Measurements from ENCODE around the gene SYNDIG1.
"Not testable (repeated sequence)": the region's sequence is repeated elsewhere in the genome, so short reads cannot be mapped to it uniquely, and the experiment has no call there.

Gene SYNDIG1

DNA sequence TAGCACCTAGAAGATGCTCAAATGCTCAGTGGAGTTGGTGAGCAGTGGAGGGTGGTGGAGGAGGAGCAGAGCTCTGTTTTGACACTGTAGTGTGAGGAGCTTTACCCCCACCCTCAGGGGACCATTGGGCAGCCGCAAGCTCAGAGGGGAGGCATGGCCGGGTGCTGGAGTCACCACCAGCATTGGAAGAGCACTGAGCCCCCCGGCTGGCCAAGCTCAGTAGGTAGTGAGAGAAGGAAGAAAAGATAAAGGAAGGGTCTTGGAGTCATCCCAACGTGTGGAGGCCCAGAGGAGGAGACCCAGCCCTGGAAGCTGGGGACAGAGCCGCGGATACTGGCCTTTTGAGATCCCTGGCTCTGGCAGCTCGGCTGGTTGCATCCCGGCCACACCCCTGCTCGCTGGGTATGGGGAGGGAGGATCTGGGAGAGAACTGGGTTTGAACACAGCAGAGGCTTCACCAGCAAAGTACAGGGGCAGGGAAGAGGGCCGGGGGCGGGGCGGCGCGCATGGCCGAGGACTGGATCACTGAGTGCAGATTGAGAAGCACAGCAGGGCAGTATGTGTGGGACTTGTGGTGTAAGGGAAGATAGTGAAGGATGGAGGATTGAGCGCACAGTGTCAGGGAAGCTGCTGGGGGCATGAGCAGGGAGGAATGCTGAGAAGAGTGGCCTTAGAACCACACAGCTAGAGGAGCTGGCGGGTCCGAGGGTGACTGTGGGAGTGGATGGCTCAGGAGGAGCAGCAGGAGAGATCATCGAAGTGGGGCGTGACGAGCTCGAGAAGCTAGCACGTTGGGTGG is 24.4 kb downstream of the SYNDIG1 start:
- DNase-seq (ENCODE audit: low spot score) = no peak

DNA sequence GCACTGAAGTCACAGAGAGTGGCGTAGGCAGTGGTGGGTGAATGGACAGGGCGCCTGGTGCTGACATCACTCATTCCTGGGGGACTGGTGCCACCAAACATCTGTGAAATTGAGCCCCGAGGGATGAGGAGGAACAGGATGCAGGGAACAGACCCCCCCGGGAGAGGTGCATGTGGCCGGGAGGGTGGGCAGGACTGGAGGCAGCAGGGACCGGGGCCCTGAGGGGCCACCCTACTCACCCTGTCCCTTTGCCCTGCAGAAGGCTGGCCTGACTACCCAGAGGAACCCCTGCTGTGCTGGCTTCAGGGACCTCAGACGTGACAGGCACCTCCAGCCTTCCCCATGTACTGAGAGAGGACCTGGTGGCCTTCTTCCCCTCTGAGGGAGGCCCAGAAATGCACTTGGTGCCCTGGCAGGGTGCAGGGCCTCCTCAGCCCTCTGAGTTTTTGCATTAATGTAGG is 25.1 kb downstream of the SYNDIG1 start:
- no peak for DNase-seq (ENCODE audit: low spot score)

DNA sequence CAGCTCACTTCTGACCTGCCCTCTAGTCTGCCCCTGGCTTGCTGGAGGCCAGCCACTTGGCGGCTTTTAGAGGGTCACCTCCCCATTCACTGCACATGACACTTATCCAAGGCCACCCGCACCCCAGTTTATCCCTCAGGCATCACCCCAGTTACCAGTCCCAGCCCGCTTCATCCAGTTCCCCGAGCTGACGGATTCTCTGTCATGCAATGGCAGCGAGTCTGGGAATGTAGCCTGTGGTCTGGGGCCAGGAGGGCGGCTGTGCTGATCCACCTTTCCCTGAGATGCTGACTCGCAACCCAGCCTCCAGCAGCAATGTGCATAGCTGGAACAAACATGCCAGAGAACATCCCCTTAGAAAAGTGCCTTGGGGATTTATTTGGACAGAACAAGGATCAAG is 25.8 kb downstream of the SYNDIG1 start:
- DNase-seq (ENCODE audit: low spot score) = no peak

DNA sequence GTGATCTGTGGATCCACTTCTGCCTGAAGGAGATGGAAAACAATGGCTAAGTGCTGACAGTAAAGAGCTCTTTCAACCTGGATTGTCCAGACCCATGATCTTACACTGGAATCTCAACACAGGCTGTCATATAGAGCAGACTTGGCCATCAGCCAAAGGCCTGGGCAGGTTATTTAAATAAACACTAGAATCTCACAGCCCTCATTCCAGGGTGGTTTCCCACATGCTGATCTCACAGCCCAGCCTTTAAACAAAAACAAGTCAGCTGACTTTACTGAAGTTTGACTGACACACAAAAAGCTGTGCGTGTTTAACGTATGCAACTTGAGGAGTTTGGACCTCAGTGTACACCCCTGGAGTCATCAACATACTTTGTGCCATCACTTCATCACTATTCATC is 28.4 kb downstream of the SYNDIG1 start:
- no peak for DNase-seq (ENCODE audit: low spot score)

DNA sequence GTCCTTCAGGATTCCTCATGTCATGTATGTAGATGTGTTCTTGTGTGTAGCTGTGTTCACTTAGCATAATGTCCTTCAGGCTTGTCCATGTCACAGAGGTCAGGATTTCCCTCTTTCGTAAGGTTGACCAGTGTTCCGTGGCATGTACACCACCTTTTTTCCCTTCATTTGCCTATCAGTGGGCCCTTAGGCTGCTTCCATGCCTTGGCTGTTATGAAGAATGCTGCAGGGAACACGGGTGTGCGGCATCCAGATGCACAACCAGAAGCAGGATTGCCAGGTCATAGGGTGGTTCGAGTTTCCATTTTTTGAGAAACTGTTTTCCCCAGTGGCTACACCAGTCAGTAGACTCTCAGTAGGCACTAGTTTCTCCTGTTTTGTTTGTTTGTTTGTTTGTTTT is 29.2 kb downstream of the SYNDIG1 start:
- DNase-seq (ENCODE audit: low spot score) = no peak

DNA sequence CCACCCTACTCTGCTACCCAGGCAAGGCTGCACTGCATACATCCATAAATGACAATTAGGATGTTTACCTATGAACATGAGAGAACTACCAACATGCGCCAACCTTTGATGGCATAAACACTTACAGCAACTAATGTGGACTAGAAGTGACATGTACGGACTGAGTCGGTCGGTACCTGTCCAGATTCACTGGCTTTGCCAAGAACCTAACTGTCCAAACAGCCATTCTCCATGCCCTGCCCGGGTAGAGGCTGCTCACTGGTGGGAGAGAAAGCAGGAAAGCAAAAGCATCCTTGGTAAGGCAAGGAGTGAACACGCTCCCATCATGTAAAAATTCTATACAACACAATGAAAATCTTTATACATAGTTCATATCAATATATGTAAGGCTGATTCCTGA is 30.0 kb downstream of the SYNDIG1 start:
- DNase-seq (ENCODE audit: low spot score) = no peak

DNA sequence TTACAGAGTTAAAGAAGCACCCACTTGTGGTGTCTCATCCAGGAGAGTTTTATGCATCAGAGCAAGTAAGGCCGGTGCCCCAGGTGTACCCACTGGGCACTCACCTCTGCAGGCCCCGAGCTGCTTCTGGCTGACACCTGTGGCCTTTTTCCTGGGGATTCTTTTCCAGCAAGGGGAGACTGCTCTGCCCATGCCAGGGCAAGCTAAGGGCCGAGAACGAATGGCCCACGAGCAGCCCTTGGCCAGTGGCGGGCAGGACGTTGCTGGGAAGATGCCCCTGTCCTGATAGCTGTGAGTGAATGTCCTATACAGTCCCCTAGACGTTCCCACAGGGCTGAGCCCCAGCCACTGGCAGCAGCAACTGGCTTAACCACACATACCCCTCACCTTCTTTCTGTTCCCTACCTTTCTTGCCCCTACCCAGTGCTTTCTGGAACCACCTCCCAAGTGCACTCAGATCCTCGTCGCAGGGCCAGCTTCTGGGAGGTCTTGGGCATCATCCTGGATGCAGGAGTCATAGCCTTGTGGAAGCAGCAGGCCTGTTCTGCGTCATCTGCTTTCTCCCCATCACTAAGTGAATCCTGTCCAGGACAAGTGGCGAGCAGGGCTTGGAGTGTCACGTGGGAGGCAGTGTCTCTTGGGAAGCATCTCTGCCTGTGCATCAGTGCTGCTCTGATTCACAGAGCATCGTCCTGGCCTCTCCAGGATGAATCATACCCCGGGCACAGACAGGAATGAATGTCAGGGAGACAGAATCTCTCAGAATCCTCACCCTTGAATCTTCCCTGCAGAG is 32.5 kb downstream of the SYNDIG1 start:
- DNase-seq (ENCODE audit: low spot score) = no peak

DNA sequence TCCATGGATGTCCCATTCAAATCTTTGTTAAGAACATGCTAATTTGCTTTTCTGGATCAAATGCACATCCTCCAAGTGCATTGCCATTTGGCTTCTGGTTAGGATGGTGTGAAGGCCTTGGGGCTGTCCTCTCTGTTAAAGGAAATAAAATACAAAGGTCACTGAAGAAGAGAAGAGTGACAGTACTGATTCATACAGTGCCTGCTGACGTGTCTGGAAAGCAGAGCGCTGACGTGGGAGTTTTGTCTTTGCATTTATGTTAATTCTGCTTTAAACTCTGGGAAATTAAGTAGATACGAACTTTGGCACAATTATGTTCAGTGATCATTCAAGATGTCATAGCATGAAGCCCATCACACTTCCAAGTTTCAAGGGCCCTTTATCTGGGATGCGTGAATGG is 33.2 kb downstream of the SYNDIG1 start:
- no peak for DNase-seq (ENCODE audit: low spot score)

DNA sequence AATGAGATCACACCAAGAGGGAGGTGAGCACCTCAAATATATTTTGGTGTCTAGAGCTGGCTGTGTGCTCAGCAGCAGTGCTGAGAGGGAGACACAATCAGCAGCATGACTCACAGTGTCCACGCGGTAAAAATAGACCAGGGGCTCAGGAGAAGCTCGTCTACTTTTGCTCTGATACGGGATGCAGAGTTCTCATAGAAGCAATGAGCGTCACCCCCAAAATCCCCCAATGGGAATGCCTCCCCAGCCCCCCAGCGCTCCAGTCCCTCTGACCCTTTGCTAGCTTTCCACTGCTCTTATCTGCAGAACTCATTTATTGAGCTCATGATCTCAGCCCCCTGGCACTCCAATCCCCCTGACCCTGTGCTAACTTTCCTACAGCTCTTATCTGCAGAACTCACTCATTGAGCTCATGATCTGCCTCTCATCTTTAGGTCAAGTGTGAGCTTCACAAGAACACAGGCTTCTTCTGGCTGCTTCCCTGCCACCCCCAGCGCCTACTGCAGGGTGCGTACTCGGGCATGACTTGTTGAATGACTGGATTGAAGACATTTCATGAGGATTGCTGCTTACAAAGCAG is 34.0 kb downstream of the SYNDIG1 start:
- no peak for DNase-seq (ENCODE audit: low spot score)

DNA sequence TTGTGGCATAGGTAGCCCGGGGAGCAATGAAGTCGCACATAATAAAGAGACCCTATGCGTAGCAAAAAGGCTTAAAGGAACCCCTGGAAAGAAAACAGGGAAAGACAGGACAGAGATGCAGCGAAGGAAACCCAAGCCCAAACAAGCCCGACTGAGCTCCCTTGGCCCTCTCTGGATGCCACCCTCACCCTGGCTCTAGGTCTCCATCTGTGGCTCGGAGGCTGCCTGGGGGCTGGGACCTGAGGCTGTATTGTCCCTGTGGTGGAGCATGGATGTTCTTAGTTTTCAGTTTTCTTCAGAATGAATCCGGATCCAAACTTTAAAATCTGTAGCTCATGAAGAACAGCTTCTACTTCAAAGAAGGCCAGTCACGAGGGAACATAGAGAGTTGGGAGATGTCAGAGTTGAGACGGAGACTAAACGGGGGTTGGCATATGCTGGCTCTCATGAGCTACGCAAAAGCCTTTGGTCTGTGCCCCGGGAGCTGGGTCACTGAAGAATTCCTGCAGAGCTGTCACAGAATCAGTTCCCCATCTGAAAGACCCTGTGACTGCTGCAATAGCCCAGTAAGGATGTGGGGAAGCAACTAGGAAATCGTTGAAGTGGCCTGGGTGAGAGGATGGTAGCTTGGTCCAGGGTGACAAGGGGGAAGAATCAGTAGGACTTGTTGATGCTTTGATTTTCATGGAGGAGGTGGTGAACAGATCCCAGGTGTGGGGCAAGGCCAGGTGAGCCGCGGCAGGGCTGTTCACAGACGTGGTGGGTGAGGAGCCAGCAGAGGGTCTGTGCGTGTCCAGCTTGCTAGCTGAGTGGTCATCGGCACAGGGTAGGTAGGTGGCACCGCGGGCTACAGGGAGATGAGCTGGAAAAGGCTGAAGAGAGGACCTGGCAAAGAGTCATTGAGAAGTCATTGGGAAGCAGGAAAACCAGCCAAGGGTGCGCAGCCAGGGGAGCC is 35.2 kb downstream of the SYNDIG1 start:
- no peak for DNase-seq (ENCODE audit: low spot score)

DNA sequence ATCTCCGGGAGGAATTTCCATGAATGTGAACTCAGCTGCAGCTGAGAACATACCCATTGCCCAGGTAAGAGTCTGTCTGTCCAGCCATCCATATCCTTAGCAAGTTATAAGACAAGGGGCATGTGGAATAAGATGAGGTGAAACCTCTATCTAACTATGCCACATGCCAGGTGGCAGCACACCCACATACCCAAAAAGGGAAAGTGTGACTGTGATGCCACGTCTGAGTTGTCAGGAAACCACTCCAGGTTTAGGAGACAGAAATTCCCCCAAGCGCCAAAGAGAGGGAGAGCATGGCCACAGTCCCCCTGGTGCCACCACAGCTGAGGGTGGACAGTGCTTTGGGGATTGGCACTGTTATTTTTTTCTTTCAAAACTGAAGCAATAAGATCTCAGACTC is 36.7 kb downstream of the SYNDIG1 start:
- DNase-seq (ENCODE audit: low spot score) = no peak

DNA sequence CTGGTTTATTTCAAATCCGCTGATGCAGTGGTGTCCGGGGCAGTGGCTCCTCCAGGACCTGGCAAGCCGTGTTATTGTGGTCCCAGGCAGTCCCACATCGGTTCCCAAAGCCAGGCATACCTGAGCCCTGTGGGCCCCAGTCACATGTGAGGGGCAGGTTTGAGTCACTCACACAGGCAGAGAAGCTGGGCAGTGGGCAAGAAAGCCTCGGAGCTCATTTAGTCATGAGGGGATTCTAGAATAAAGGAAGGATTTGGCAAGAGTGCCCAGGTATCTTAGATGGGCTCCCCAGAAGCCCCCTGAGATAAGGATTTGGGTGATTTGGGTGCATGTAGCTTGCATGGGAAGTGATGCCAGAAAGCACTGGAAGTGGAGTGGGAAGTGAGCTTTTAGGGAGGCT is 37.3 kb downstream of the SYNDIG1 start:
- DNase-seq (ENCODE audit: low spot score) = no peak

DNA sequence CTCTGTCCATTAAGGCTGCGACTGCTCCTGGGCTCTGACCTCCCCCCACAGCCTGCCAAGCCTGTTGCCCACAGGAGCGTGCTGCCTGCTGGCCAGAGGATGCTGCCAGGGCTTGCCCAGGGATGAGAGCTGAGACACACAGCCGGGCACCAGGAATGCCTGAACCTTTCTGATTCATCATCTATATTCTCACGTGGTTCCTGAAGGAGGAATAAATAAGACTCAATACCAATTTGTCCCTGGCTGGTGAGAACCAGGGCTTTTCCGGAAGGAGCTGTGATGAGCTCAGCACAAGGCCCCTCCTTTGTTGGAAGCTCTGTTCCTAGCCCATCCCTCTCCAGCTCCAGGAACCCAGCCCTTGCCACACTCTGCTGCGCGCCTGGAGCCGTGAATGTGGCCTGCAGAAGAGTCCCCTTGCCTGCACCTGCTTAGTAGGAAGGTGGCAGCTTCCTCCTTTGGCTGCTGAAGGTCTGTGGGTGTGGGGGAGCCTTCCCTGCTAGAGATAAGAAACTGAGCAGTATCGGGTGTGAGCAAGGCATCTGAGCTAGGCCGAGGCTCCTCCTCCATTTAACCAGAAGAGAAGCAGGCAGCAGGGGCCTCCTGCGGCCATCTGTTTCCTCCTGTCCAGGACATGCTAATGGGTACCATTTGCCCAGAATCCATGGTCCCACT is 37.9 kb downstream of the SYNDIG1 start:
- no peak for DNase-seq (ENCODE audit: low spot score)

DNA sequence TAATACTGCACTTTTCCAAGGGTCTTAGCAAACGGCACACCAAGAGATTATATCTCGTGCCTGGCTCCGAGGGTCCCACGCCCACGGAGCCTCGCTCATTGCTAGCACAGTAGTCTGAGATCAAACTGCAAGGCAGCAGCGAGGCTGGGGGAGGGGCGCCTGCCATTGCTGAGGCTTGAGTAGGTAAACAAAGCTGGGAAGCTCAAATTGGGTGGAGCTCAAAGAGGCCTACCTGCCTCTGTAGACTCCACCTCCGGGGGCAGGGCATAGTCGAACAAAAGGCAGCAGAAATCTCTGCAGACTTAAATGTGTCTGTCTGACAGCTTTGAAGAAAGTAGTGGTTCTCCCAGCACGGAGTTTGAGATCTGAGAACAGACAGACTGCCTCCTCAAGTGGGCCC is 43.0 kb downstream of the SYNDIG1 start:
- DNase-seq (ENCODE audit: low spot score) = not testable (repeated sequence)

DNA sequence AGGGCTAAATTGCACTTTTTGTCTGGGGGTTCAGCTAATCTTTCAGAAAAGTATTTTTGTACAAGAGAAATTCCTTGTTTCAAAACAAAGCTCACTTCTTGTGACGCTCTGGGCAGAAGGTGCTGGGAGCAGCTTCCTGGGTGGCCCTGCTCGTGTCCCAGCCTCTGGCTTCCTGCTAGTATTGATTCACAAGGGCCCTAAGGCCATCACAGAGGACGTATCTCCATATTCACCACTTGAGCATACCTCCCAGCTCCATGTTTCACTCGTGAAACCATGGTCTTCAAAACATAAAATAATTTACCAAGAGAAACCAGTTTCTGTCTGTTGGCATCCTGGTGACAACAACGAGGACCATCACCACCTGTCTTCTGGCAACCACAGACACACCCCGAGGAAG is 49.1 kb downstream of the SYNDIG1 start:
- DNase-seq (ENCODE audit: low spot score) = no peak

DNA sequence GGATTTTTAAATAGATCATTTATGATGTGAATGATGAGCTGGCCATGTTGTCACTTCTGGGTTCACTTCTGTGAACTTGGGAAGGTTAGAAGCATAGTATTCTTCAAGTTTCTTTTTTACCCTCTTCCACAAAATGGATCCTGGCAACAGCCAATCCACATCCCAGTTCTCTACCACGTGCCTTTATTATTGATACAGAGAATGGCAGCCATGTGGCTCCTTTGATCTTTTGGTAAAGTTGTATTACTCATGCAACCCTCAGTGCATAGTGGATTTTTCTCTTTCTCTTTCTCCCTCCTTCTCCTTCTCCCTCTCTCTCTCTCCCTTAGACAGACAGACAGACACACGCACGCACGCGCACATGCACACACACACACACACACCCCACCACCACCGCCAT is 50.0 kb downstream of the SYNDIG1 start:
- no peak for DNase-seq (ENCODE audit: low spot score)

DNA sequence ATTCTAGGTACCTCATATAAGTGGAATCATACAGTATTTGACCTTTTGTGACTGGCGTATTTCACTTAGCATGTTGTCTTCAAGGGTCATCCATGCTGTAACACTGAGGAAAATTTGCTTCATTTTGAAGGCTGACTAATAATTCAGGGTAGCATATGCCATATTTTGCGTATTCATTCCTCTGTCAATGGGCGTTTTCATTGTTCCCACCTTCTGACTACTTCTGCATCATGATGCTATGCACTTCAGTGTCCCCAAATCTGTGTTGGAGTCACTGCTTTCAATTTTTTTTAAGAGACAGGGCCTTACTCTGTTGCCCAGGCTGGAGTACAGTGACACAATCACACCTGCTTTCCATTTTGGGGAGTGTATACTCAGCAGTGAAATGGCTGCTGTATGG is 51.6 kb downstream of the SYNDIG1 start:
- no peak for DNase-seq (ENCODE audit: low spot score)

DNA sequence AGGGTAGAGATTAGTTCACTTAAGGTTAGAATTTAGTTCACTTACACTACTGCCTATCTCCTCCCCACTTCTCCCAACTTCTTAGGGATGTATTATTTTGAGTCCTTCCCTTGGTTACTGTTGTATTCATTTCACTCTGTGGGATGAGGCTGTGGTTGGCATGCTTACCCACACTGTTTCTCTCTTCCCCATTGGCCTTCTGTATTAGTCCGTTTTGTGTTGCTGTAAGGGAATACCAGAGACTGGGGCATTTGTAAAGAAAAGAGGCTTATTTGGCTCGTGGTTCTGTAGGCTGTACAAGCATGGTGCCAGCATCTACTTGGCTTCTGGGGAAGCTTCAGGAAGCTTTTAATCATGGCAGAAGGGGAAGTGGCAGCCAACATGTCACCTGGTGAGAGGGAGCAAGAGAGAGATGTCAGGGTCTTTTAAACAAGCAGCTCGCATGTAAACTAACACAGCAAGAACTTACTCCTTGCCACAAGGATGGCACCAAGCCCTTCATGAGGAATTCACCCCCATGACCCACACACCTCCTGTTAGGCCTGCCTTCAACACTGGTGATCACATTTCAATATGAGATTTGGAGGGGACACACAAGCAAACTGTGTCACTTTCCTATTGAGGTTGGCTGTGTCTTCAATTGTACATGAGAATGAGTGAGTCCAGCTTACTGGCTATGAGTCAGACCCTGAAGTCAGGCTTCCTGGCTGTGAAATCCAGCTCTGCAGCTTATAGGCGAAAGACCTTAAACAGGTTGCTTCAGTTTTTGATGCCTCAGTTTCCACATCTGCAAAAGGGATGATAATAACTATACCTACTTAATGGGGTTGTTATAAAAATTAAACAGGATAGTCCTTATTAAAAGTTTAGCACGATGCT is 53.3 kb downstream of the SYNDIG1 start:
- no peak for DNase-seq (ENCODE audit: low spot score)

DNA sequence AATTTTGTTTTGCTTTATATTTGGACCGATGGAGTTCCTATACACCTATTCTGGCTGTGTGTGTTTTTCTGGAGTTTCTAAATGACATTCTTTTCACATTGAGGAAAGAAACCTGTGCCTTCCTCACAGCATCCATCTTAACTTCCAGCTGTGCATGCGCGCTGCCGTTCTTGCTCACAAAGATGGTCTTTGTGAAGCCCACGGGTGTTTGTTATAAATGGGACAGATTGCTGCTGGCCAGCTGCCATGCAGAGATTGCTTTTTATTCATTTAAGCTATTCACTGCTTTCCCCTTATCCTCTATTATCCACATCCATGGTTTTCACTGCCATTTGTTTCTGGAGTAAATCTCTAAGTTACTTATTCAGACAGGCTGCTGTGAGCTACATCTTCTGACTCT is 54.2 kb downstream of the SYNDIG1 start:
- no peak for DNase-seq (ENCODE audit: low spot score)

DNA sequence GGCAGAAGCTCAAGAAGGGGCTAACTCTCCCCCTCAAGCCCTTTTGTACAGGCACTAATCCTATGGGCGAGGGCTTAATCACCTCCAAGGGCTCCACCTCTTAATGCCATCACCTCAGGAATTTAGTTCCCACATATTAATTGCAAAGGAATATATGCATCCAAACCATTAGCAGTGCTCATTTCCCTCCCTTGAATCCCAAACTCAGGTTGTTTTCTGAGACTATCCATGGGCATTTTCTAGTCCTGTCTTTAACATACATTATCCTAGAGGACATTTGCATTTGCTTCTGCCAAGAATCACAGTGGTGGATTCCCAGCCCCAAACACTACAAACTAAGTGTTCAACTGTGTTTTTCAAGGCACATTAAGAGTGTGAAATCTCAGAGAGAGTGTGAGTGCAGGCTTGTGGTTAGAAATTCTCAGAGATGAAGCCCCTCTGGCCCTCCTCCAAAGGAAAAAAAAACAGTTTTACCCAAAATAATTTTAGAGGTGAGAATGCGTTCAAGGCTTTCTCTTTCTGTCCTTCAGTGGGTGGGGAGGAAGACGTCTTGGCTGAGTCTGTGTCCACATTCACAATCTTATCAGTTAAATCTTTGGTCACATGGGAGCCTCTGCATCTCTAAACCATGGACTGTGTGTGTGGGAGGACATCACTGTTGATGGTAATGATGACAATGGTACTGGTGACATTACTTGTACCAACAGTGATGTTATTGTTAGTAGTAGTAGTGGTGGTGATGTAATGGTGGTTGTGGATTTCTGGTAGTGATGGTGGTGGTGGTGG is 59.3 kb downstream of the SYNDIG1 start:
- DNase-seq (ENCODE audit: low spot score) = no peak
